Measurements from ENCODE around the gene PCDHB11. TPM values are rescaled to one million over a fixed set of nuclear protein-coding genes. Genes with fewer than 3 reads are reported as not detected.
A peak's percentile ranks its signal among the peaks of the same experiment; 100 is the strongest.
"Not testable (repeated sequence)": the region's sequence is repeated elsewhere in the genome, so short reads cannot be mapped to it uniquely, and the experiment has no call there.

PCDHB11 gene
- total RNA-seq, 5 donors from 2014 or later (not counting 1 experiment from before 2014, with no cell fraction given): not detected

GRCh38 chr5:141186897-141187512 is 12.4 kb upstream of the PCDHB11 start, which contains the start of gene PCDHB9:
TSS of gene PCDHB9 (plus strand) at chr5:141187161. CDS start at chr5:141187319, 158 bp downstream.
- H3K4me3 ChIP-seq (ENCODE audit: control insufficient read depth in 1 of 2, extremely low read depth in 1 of 2, low read length in 1 of 2): no peak within 1 kb of the TSS
- Mint-ChIP-seq H3K27me3 (peaks cover 65 to 72% of the 10 kb centered on the region in 2 donors), H3K4me1 (peaks cover 4 to 14% (median 7%) of the 10 kb centered on the region in 3 donors), H3K27ac (no peak within 1 kb of the TSS), H3K36me3 (peaks cover 4% of the 10 kb centered on the region), H3K4me3 (peak within 1 kb of the TSS; percentile 13 to 46 (median 42)), H3K9me3 (peaks cover 16 to 21% (median 18%) of the 10 kb centered on the region in 3 donors)
- WGBS (ENCODE audit: insufficient coverage): 9% methylated on average over 6 of the region's 9 CpGs
- ATAC-seq (replicated peaks in 1 of 4): no peak
- H3K36me3 ChIP-seq (ENCODE audit: control insufficient read depth in 2 of 2, extremely low read depth in 1 of 2, insufficient read depth in 1 of 2, low read length in 1 of 2): no peaks in the 10 kb centered on the region
- DNase-seq: peak in 14 of 35 experiments; percentile 5 to 45 (median 19)
- ChIA-PET POLR2A (no interaction called here), CTCF (interaction anchor here (1.0 to 1.3 kb wide), 2 partner anchors 10 to 377 kb away, joined by 3 to 6 read pairs; no protein-coding TSS in a partner anchor)
- no peaks in the 10 kb centered on the region for H3K9me3 ChIP-seq
- H3K27ac ChIP-seq (ENCODE audit: low read length): no peak within 1 kb of the TSS
- peaks cover 8 to 26% of the 10 kb centered on the region in 2 experiments for H3K27me3 ChIP-seq (replicated peaks in 1 of 2; ENCODE audit: control insufficient read depth in 2 of 2, extremely low read depth in 1 of 2, insufficient read depth in 2 of 2, low read length in 1 of 2)
- no peaks in the 10 kb centered on the region for H3K4me1 ChIP-seq (ENCODE audit: control insufficient read depth in 1 of 2, extremely low read depth in 1 of 2, insufficient read depth in 2 of 2, low read length in 2 of 2)

DNA sequence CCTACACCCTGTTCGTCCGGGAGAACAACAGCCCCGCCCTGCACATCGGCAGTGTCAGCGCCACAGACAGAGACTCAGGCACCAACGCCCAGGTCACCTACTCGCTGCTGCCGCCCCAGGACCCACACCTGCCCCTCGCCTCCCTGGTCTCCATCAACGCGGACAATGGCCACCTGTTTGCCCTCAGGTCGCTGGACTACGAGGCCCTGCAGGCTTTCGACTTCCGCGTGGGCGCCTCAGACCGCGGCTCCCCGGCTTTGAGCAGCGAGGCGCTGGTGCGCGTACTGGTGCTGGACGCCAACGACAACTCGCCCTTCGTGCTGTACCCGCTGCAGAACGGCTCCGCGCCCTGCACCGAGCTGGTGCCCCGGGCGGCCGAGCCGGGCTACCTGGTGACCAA is 10.7 kb upstream of the PCDHB11 start:
- H3K36me3 Mint-ChIP-seq; ATAC-seq (replicated peaks in 1 of 4): not testable (repeated sequence)

DNA sequence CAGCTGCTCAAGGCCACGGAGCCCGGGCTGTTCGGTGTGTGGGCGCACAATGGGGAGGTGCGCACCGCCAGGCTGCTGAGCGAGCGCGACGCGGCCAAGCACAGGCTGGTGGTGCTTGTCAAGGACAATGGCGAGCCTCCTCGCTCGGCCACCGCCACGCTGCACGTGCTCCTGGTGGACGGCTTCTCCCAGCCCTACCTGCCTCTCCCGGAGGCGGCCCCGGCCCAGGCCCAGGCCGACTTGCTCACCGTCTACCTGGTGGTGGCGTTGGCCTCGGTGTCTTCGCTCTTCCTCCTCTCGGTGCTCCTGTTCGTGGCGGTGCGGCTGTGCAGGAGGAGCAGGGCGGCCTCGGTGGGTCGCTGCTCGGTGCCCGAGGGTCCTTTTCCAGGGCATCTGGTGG is 10.3 kb upstream of the PCDHB11 start:
- POLR2A ChIA-PET; H3K9me3 ChIP-seq; DNase-seq; H3K36me3 Mint-ChIP-seq; H3K4me3 ChIP-seq (ENCODE audit: control insufficient read depth in 1 of 2, extremely low read depth in 1 of 2, low read length in 1 of 2); H3K36me3 ChIP-seq (ENCODE audit: control insufficient read depth in 2 of 2, extremely low read depth in 1 of 2, insufficient read depth in 1 of 2, low read length in 1 of 2); H3K27ac ChIP-seq (ENCODE audit: low read length); CTCF ChIA-PET; H3K4me3 Mint-ChIP-seq; H3K4me1 ChIP-seq (ENCODE audit: control insufficient read depth in 1 of 2, extremely low read depth in 1 of 2, insufficient read depth in 2 of 2, low read length in 2 of 2); ATAC-seq (replicated peaks in 1 of 4); H3K27ac Mint-ChIP-seq: not testable (repeated sequence)
- 67% methylated on average over 6 of the region's 35 CpGs for whole genome bisulfite sequencing (ENCODE audit: insufficient coverage)
- Mint-ChIP-seq H3K4me1 (peaks cover 4 to 14% (median 8%) of the 10 kb centered on the region in 3 donors), H3K9me3 (peaks cover 18 to 22% (median 21%) of the 10 kb centered on the region in 3 donors), H3K27me3 (peaks cover 57 to 70% of the 10 kb centered on the region in 2 donors)
- H3K27me3 ChIP-seq (replicated peaks in 1 of 2; ENCODE audit: control insufficient read depth in 2 of 2, extremely low read depth in 1 of 2, insufficient read depth in 2 of 2, low read length in 1 of 2): peaks cover 5 to 24% of the 10 kb centered on the region in 2 experiments

More for the DNA sequence above, 10.7 kb upstream of the PCDHB11 start:
- H3K27me3 Mint-ChIP-seq: peaks cover 57 to 71% of the 10 kb centered on the region in 2 donors
- peaks cover 4 to 14% (median 8%) of the 10 kb centered on the region in 3 donors for H3K4me1 Mint-ChIP-seq
- DNase-seq; H3K27ac ChIP-seq (ENCODE audit: low read length); H3K9me3 ChIP-seq; H3K4me1 ChIP-seq (ENCODE audit: control insufficient read depth in 1 of 2, extremely low read depth in 1 of 2, insufficient read depth in 2 of 2, low read length in 2 of 2); CTCF ChIA-PET; H3K4me3 Mint-ChIP-seq; H3K36me3 ChIP-seq (ENCODE audit: control insufficient read depth in 2 of 2, extremely low read depth in 1 of 2, insufficient read depth in 1 of 2, low read length in 1 of 2); H3K4me3 ChIP-seq (ENCODE audit: control insufficient read depth in 1 of 2, extremely low read depth in 1 of 2, low read length in 1 of 2); H3K27ac Mint-ChIP-seq; POLR2A ChIA-PET: not testable (repeated sequence)
- peaks cover 18 to 22% (median 21%) of the 10 kb centered on the region in 3 donors for H3K9me3 Mint-ChIP-seq
- WGBS (ENCODE audit: insufficient coverage): 41% methylated on average over 3 of the region's 37 CpGs
- H3K27me3 ChIP-seq (replicated peaks in 1 of 2; ENCODE audit: control insufficient read depth in 2 of 2, extremely low read depth in 1 of 2, insufficient read depth in 2 of 2, low read length in 1 of 2): peaks cover 5 to 24% of the 10 kb centered on the region in 2 experiments

DNA sequence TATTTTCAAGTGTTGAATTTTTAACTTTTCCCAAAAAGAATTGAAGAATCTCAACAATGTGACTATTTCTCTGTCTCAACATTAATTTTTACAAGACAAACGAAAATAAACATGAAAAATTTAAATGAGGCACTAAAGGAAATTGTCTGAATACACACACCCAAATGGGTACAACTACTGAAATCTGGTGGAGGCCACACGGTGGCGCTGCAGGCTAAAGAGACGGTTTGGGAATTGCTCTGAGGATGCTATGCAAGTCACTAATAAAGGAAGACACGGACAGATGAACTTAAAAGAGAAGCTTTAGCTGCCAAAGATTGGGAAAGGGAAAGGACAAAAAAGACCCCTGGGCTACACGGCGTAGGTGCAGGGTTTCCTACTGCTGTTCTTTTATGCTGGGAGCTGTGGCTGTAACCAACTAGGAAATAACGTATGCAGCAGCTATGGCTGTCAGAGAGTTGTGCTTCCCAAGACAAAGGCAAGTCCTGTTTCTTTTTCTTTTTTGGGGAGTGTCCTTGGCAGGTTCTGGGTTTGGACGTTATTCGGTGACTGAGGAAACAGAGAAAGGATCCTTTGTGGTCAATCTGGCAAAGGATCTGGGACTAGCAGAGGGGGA is 7.2 kb upstream of the PCDHB11 start, which contains the start of gene PCDHB10:
TSS of gene PCDHB10 (plus strand) at position 244 of the 616 bp plus-strand sequence. CDS start at position 444, 200 bp downstream.
- CTCF ChIA-PET: no interaction called here
- 11% methylated on average over 6 of the region's 10 CpGs for WGBS (ENCODE audit: insufficient coverage)
- H3K27ac Mint-ChIP-seq: peak within 1 kb of the TSS in 1 of 2 donors; percentile 10
- no peaks in the 10 kb centered on the region for H3K36me3 Mint-ChIP-seq
- no peak within 1 kb of the TSS for H3K4me3 ChIP-seq (ENCODE audit: control insufficient read depth in 1 of 2, extremely low read depth in 1 of 2, low read length in 1 of 2)
- peaks cover 38 to 57% of the 10 kb centered on the region in 2 donors for H3K27me3 Mint-ChIP-seq
- no peaks in the 10 kb centered on the region for H3K36me3 ChIP-seq (ENCODE audit: control insufficient read depth in 2 of 2, extremely low read depth in 1 of 2, insufficient read depth in 1 of 2, low read length in 1 of 2)
- H3K4me3 Mint-ChIP-seq: no peak within 1 kb of the TSS
- no peak within 1 kb of the TSS for H3K27ac ChIP-seq (ENCODE audit: low read length)
- peaks cover 21 to 35% (median 26%) of the 10 kb centered on the region in 3 donors for H3K9me3 Mint-ChIP-seq
- H3K27me3 ChIP-seq (replicated peaks in 1 of 2; ENCODE audit: control insufficient read depth in 2 of 2, extremely low read depth in 1 of 2, insufficient read depth in 2 of 2, low read length in 1 of 2): peaks cover 2 to 21% of the 10 kb centered on the region in 2 experiments
- DNase-seq (peak in 4 of 35 experiments; percentile 8 to 24 (median 10)), ATAC-seq (replicated peaks in 1 of 4) (no peak)
- H3K4me1 Mint-ChIP-seq: peaks cover under 1 to 4% (median 3%) of the 10 kb centered on the region in 3 donors
- no peaks in the 10 kb centered on the region for H3K4me1 ChIP-seq (ENCODE audit: control insufficient read depth in 1 of 2, extremely low read depth in 1 of 2, insufficient read depth in 2 of 2, low read length in 2 of 2)
- POLR2A ChIA-PET: no interaction called here
- peaks cover 2% of the 10 kb centered on the region for H3K9me3 ChIP-seq

GRCh38 chr5:141194332-141194731 is 5.1 kb upstream of the PCDHB11 start:
- POLR2A ChIA-PET; CTCF ChIA-PET; H3K9me3 ChIP-seq; H3K4me3 ChIP-seq (ENCODE audit: control insufficient read depth in 1 of 2, extremely low read depth in 1 of 2, low read length in 1 of 2); H3K27ac Mint-ChIP-seq; H3K36me3 ChIP-seq (ENCODE audit: control insufficient read depth in 2 of 2, extremely low read depth in 1 of 2, insufficient read depth in 1 of 2, low read length in 1 of 2); H3K36me3 Mint-ChIP-seq; H3K4me1 Mint-ChIP-seq; H3K27ac ChIP-seq (ENCODE audit: low read length); DNase-seq; H3K4me1 ChIP-seq (ENCODE audit: control insufficient read depth in 1 of 2, extremely low read depth in 1 of 2, insufficient read depth in 2 of 2, low read length in 2 of 2); H3K4me3 Mint-ChIP-seq; ATAC-seq (replicated peaks in 1 of 4): not testable (repeated sequence)
- H3K27me3 ChIP-seq (replicated peaks in 1 of 2; ENCODE audit: control insufficient read depth in 2 of 2, extremely low read depth in 1 of 2, insufficient read depth in 2 of 2, low read length in 1 of 2): peaks cover 2 to 14% of the 10 kb centered on the region in 2 experiments
- Mint-ChIP-seq H3K9me3 (peaks cover 17 to 49% (median 28%) of the 10 kb centered on the region in 3 donors), H3K27me3 (peaks cover 43 to 56% of the 10 kb centered on the region in 2 donors)
- WGBS (ENCODE audit: insufficient coverage): no CpG with 5 or more reads among the region's 37 CpGs

- Mint-ChIP-seq H3K27me3 (peaks cover 46 to 60% of the 10 kb centered on the region in 2 donors), H3K4me3 (no peak overlapping the region), H3K36me3 (no peaks in the 10 kb centered on the region), H3K27ac (no peak overlapping the region), H3K4me1 (peaks cover 0 to 3% (median 0%) of the 10 kb centered on the region in 3 donors), H3K9me3 (peaks cover 17 to 57% (median 35%) of the 10 kb centered on the region in 3 donors)
- Histone ChIP-seq H3K27me3 (replicated peaks in 1 of 2; ENCODE audit: control insufficient read depth in 2 of 2, extremely low read depth in 1 of 2, insufficient read depth in 2 of 2, low read length in 1 of 2) (peaks cover 0 to 10% of the 10 kb centered on the region in 2 experiments), H3K4me3 (ENCODE audit: control insufficient read depth in 1 of 2, extremely low read depth in 1 of 2, low read length in 1 of 2) (no peak overlapping the region), H3K4me1 (ENCODE audit: control insufficient read depth in 1 of 2, extremely low read depth in 1 of 2, insufficient read depth in 2 of 2, low read length in 2 of 2) (peaks cover 0 to 2% of the 10 kb centered on the region in 2 experiments), H3K9me3 (peaks cover 5% of the 10 kb centered on the region), H3K27ac (ENCODE audit: low read length) (no peak overlapping the region), H3K36me3 (ENCODE audit: control insufficient read depth in 2 of 2, extremely low read depth in 1 of 2, insufficient read depth in 1 of 2, low read length in 1 of 2) (no peaks in the 10 kb centered on the region)
- POLR2A ChIA-PET: interaction anchor here in 1 of 2 donors (0.6 kb wide), 1 partner anchor 435 kb away, joined by 3 read pairs; no protein-coding TSS in a partner anchor
- DNase-seq (no peak), ATAC-seq (replicated peaks in 1 of 4) (no peak)
- CTCF ChIA-PET: interaction anchor here (0.7 to 1.2 kb wide), 2 partner anchors 10 to 367 kb away, joined by 3 to 5 read pairs; partner anchors contain the start of gene PCDHB9 (in 1 of the 2)
- WGBS (ENCODE audit: insufficient coverage): no CpG with 5 or more reads among the region's 3 CpGs
Measured at GRCh38 chr5:141196363-141196762, 3.1 kb upstream of the PCDHB11 start.

Data from T-cell (primary cell).